HepG2 (cell line): ENCODE results near the gene EZH1. TPM values are rescaled to one million over a fixed set of nuclear protein-coding genes. Genes with fewer than 3 reads are reported as not detected.
A peak's percentile ranks its signal among the peaks of the same experiment; 100 is the strongest.

ENCODE experiments used
- HOXD1 ChIP-seq: sonication (generic); formaldehyde crosslinking; IDR thresholded peaks from 2 replicates; pipeline ENCODE4 v1.5.0; 2020; ENCODE audit warnings: missing genetic modification reagents
- KDM3A ChIP-seq: IDR thresholded peaks from 2 replicates; pipeline ENCODE4 v1.6.1; 2018; ENCODE audit warnings: low read depth, missing compliant biosample characterization
- NFRKB ChIP-seq: fragments of 450-650 bp; IDR thresholded peaks from 2 replicates; pipeline ENCODE4 v1.6.1; 2017
- POLR2AphosphoS5 ChIP-seq: IDR thresholded peaks from 2 replicates; pipeline ENCODE4 v1.6.1; 2012; ENCODE audit warnings: low read depth, low read length
- POLR2G ChIP-seq: fragments of 200-400 bp; formaldehyde crosslinking; IDR thresholded peaks from 2 replicates; pipeline ENCODE4 v1.6.1; 2018; ENCODE audit warnings: mild to moderate bottlenecking, low read depth, low read length, moderate library complexity
- REXO4 ChIP-seq: sonication (generic); formaldehyde crosslinking; IDR thresholded peaks from 2 replicates; pipeline ENCODE4 v1.8.0; 2022; ENCODE audit warnings: missing genetic modification reagents, mild to moderate bottlenecking, borderline replicate concordance
- ZBTB43 ChIP-seq: sonication (generic); formaldehyde crosslinking; conservative IDR thresholded peaks from 2 replicates; pipeline ENCODE4 v1.4.0; 2020; ENCODE audit warnings: missing genetic modification reagents
- ZFP37 ChIP-seq: sonication (generic); formaldehyde crosslinking; IDR thresholded peaks from 2 replicates; pipeline ENCODE4 v1.4.0; 2020; ENCODE audit warnings: missing genetic modification reagents, borderline replicate concordance
- ZNF225 ChIP-seq: sonication (generic); formaldehyde crosslinking; IDR thresholded peaks from 2 replicates; pipeline ENCODE4 v1.4.0; 2020; ENCODE audit warnings: mild to moderate bottlenecking, missing genetic modification reagents
- ZNF264 ChIP-seq: sonication (generic); formaldehyde crosslinking; IDR thresholded peaks from 2 replicates; pipeline ENCODE4 v1.4.0; 2020; ENCODE audit warnings: missing genetic modification reagents
- ZNF274 ChIP-seq: sonication (generic); formaldehyde crosslinking; IDR thresholded peaks from 2 replicates; pipeline ENCODE4 v1.5.1; 2020; ENCODE audit warnings: mild to moderate bottlenecking, missing genetic modification reagents
- ZNF775 ChIP-seq: sonication (generic); formaldehyde crosslinking; IDR thresholded peaks from 2 replicates; pipeline ENCODE4 v1.4.0; 2020; ENCODE audit warnings: missing genetic modification reagents, mild to moderate bottlenecking, moderate library complexity, borderline replicate concordance
- ZNF839 ChIP-seq: sonication (generic); formaldehyde crosslinking; IDR thresholded peaks from 2 replicates; pipeline ENCODE4 v1.4.0; 2020; ENCODE audit warnings: missing genetic modification reagents, mild to moderate bottlenecking, borderline replicate concordance
- ZNF883 ChIP-seq: sonication (generic); formaldehyde crosslinking; IDR thresholded peaks from 2 replicates; pipeline ENCODE4 v1.5.1; 2020; ENCODE audit warnings: mild to moderate bottlenecking, missing genetic modification reagents; ENCODE audit errors: not compliant biosample characterization
- polyA plus RNA-seq, 8 experiments: library from polyadenylated mRNA; depleted of rRNA in 3 of 8; stranded (reverse) in 7 of 8; unstranded in 1 of 8; fragments of >200 nt; fragmentation: Illumina TruSeq in 4 of 8; extraction: Trizol in 4 of 8; gene quantifications; 2 replicates each; pipeline versions ENCODE4 v1.2.1 to v1.2.3, GENCODE V29; 2011 to 2016; ENCODE audit warnings: low read depth in 4 of 8, missing spikeins in 1 of 8, mixed read lengths in 1 of 8; ENCODE audit not compliant: insufficient read depth in 1 of 8
- total RNA-seq, 5 experiments: library from RNA; depleted of rRNA; stranded (reverse); fragments of >200 nt; fragmentation: Illumina TruSeq; extraction: Trizol; gene quantifications; 2 replicates each; pipeline ENCODE4 v1.2.3, GENCODE V29; 2016; ENCODE audit warnings: low read depth in 1 of 5
- TF ChIP-seq, protein P1 (sequence below): sonication (generic); formaldehyde crosslinking; IDR thresholded peaks from 2 replicates; pipeline ENCODE4 v1.4.0; 2020; ENCODE audit warnings: missing genetic modification reagents, borderline replicate concordance
- TF ChIP-seq, protein P2 (sequence below), 2 experiments: IDR thresholded peaks; 2 replicates each; pipeline ENCODE4 v1.6.1; 2011 to 2012; ENCODE audit warnings: low read length in 2 of 2, borderline replicate concordance in 1 of 2, low read depth in 1 of 2, mild to moderate bottlenecking in 1 of 2, moderate library complexity in 1 of 2

The EZH1 gene
- total and polyA plus RNA-seq, 2 of the 13 experiments (the other 11 are each of a cell fraction or from before 2014, with no cell fraction given) = 11.6 to 24.0 TPM

- TF ChIP-seq, protein P1, sequence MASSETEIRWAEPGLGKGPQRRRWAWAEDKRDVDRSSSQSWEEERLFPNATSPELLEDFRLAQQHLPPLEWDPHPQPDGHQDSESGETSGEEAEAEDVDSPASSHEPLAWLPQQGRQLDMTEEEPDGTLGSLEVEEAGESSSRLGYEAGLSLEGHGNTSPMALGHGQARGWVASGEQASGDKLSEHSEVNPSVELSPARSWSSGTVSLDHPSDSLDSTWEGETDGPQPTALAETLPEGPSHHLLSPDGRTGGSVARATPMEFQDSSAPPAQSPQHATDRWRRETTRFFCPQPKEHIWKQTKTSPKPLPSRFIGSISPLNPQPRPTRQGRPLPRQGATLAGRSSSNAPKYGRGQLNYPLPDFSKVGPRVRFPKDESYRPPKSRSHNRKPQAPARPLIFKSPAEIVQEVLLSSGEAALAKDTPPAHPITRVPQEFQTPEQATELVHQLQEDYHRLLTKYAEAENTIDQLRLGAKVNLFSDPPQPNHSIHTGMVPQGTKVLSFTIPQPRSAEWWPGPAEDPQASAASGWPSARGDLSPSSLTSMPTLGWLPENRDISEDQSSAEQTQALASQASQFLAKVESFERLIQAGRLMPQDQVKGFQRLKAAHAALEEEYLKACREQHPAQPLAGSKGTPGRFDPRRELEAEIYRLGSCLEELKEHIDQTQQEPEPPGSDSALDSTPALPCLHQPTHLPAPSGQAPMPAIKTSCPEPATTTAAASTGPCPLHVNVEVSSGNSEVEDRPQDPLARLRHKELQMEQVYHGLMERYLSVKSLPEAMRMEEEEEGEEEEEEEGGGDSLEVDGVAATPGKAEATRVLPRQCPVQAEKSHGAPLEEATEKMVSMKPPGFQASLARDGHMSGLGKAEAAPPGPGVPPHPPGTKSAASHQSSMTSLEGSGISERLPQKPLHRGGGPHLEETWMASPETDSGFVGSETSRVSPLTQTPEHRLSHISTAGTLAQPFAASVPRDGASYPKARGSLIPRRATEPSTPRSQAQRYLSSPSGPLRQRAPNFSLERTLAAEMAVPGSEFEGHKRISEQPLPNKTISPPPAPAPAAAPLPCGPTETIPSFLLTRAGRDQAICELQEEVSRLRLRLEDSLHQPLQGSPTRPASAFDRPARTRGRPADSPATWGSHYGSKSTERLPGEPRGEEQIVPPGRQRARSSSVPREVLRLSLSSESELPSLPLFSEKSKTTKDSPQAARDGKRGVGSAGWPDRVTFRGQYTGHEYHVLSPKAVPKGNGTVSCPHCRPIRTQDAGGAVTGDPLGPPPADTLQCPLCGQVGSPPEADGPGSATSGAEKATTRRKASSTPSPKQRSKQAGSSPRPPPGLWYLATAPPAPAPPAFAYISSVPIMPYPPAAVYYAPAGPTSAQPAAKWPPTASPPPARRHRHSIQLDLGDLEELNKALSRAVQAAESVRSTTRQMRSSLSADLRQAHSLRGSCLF (CRISPR knock-in tag) = peak; percentile 46; the same call in 1 of the 2 replicates
- TF ChIP-seq KDM3A = peak; percentile 23; the same call in 1 of the 2 replicates
- peak; percentile 89; the same call in 1 of the 2 replicates for TF ChIP-seq ZNF839 (CRISPR knock-in tag)
- peak; percentile 88 for TF ChIP-seq ZFP37 (CRISPR knock-in tag)
- peak; percentile 94 for TF ChIP-seq POLR2G
- TF ChIP-seq ZNF264 (CRISPR knock-in tag) = peak; percentile 77
- TF ChIP-seq ZNF274 (CRISPR knock-in tag) = peak; percentile 85
- TF ChIP-seq, protein P2, sequence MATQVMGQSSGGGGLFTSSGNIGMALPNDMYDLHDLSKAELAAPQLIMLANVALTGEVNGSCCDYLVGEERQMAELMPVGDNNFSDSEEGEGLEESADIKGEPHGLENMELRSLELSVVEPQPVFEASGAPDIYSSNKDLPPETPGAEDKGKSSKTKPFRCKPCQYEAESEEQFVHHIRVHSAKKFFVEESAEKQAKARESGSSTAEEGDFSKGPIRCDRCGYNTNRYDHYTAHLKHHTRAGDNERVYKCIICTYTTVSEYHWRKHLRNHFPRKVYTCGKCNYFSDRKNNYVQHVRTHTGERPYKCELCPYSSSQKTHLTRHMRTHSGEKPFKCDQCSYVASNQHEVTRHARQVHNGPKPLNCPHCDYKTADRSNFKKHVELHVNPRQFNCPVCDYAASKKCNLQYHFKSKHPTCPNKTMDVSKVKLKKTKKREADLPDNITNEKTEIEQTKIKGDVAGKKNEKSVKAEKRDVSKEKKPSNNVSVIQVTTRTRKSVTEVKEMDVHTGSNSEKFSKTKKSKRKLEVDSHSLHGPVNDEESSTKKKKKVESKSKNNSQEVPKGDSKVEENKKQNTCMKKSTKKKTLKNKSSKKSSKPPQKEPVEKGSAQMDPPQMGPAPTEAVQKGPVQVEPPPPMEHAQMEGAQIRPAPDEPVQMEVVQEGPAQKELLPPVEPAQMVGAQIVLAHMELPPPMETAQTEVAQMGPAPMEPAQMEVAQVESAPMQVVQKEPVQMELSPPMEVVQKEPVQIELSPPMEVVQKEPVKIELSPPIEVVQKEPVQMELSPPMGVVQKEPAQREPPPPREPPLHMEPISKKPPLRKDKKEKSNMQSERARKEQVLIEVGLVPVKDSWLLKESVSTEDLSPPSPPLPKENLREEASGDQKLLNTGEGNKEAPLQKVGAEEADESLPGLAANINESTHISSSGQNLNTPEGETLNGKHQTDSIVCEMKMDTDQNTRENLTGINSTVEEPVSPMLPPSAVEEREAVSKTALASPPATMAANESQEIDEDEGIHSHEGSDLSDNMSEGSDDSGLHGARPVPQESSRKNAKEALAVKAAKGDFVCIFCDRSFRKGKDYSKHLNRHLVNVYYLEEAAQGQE (IDR thresholded peaks at IDR 0.05; ENCODE audit: borderline replicate concordance in 1 of 2, low read depth in 1 of 2, low read length in 2 of 2) = peak in 1 of 2 experiments; percentile 42; a peak in 1 of 4 replicates
- no peak; the same call in 1 of the 2 replicates for TF ChIP-seq REXO4 (CRISPR knock-in tag)
- peak; percentile 69; the same call in 1 of the 2 replicates for TF ChIP-seq ZNF225 (CRISPR knock-in tag)
- peak; percentile 88 for TF ChIP-seq POLR2AphosphoS5
- TF ChIP-seq NFRKB = no peak
- TF ChIP-seq ZNF775 = peak; percentile 81
- no peak; the same call in 1 of the 2 replicates for TF ChIP-seq HOXD1 (CRISPR knock-in tag)
- TF ChIP-seq ZNF883 = peak; percentile 86
- 0 out of 2 replicates have a peak, but pooled peaks have one; percentile 57 for TF ChIP-seq ZBTB43
These were observed at the start of gene EZH1 (continued) for GRCh38 chr17:42744806-42745617.
